ENCODE measurements around the gene GNA12. TPM values are rescaled to one million over a fixed set of nuclear protein-coding genes. Genes with fewer than 3 reads are reported as not detected.
A peak's percentile ranks its signal among the peaks of the same experiment; 100 is the strongest.

GNA12 gene
- total RNA-seq, 1 donor from 2014 or later: 34.7 TPM

- Mint-ChIP-seq H3K27me3 (ENCODE audit: insufficient read depth, low read depth) (peaks cover 47% of the 10 kb centered on the region), H3K4me1 (peaks cover 8% of the 10 kb centered on the region), H3K36me3 (no peaks in the 10 kb centered on the region), H3K27ac (no peak overlapping the region), H3K9me3 (peaks cover 2% of the 10 kb centered on the region), H3K4me3 (peak overlapping the region; percentile 4)
- no peak for DNase-seq (ENCODE audit: low spot score)
- peaks cover 50% of the 10 kb centered on the region for H3K27me3 ChIP-seq
- H3K9ac ChIP-seq: no peak overlapping the region
- no peak overlapping the region for H3K4me2 ChIP-seq
- no peak overlapping the region for H3K27ac ChIP-seq
- peaks cover 9% of the 10 kb centered on the region for H3F3A ChIP-seq (ENCODE audit: low read depth)
- no peak overlapping the region for H2AFZ ChIP-seq (replicated peaks)
- no peaks in the 10 kb centered on the region for H3K9me3 ChIP-seq (ENCODE audit: low read depth)
- H3K36me3 ChIP-seq: no peaks in the 10 kb centered on the region
- peaks cover 8% of the 10 kb centered on the region for H4K20me1 ChIP-seq (ENCODE audit: low read depth)
- no peak overlapping the region for H3K4me3 ChIP-seq
- H3K4me1 ChIP-seq: peaks cover 7% of the 10 kb centered on the region
- no peak for TF ChIP-seq EZH2phosphoT487 (IDR thresholded peaks at IDR 0.05)
- no peak for TF ChIP-seq EZH2 (IDR thresholded peaks at IDR 0.05)
- TF ChIP-seq CTCF (IDR thresholded peaks at IDR 0.05): no peak
- H3K79me2 ChIP-seq (ENCODE audit: low read depth): no peaks in the 10 kb centered on the region
Observed at GRCh38 chr7:2689951-2690705, 154.0 kb downstream of the GNA12 start.

GRCh38 chr7:2689343-2689847 is 154.7 kb downstream of the GNA12 start:
- no peak overlapping the region for H3K9ac ChIP-seq
- no peaks in the 10 kb centered on the region for H3K36me3 ChIP-seq
- no peak overlapping the region for H3K4me2 ChIP-seq
- H2AFZ ChIP-seq (replicated peaks): no peak overlapping the region
- no peak overlapping the region for H3K27ac Mint-ChIP-seq
- peaks cover 2% of the 10 kb centered on the region for H3K9me3 Mint-ChIP-seq
- H4K20me1 ChIP-seq (ENCODE audit: low read depth): peaks cover 8% of the 10 kb centered on the region
- no peak overlapping the region for H3K4me3 ChIP-seq
- no peak for TF ChIP-seq CTCF (IDR thresholded peaks at IDR 0.05)
- no peak for TF ChIP-seq EZH2 (IDR thresholded peaks at IDR 0.05)
- no peak for TF ChIP-seq EZH2phosphoT487 (IDR thresholded peaks at IDR 0.05)
- H3K4me1 Mint-ChIP-seq: peaks cover 8% of the 10 kb centered on the region
- peaks cover 47% of the 10 kb centered on the region for H3K27me3 Mint-ChIP-seq (ENCODE audit: insufficient read depth, low read depth)
- no peaks in the 10 kb centered on the region for H3K9me3 ChIP-seq (ENCODE audit: low read depth)
- peak overlapping the region; percentile 67 for H3K4me3 Mint-ChIP-seq
- peaks cover 7% of the 10 kb centered on the region for H3K4me1 ChIP-seq
- no peaks in the 10 kb centered on the region for H3K36me3 Mint-ChIP-seq
- H3K27me3 ChIP-seq: peaks cover 50% of the 10 kb centered on the region
- H3K27ac ChIP-seq: no peak overlapping the region
- no peaks in the 10 kb centered on the region for H3K79me2 ChIP-seq (ENCODE audit: low read depth)
- H3F3A ChIP-seq (ENCODE audit: low read depth): peaks cover 9% of the 10 kb centered on the region
- DNase-seq (ENCODE audit: low spot score): no peak

GRCh38 chr7:2688409-2689342 is 155.4 kb downstream of the GNA12 start:
- H3K79me2 ChIP-seq (ENCODE audit: low read depth): no peaks in the 10 kb centered on the region
- H3K36me3 ChIP-seq: no peaks in the 10 kb centered on the region
- TF ChIP-seq EZH2 (IDR thresholded peaks at IDR 0.05): peak; percentile 97
- no peak for TF ChIP-seq CTCF (IDR thresholded peaks at IDR 0.05)
- peak; percentile 91 for TF ChIP-seq EZH2phosphoT487 (IDR thresholded peaks at IDR 0.05)
- H3K4me3 ChIP-seq: peak overlapping the region; percentile 58
- Mint-ChIP-seq H3K9me3 (peaks cover 2% of the 10 kb centered on the region), H3K36me3 (no peaks in the 10 kb centered on the region), H3K27ac (no peak overlapping the region), H3K4me1 (peaks cover 8% of the 10 kb centered on the region), H3K27me3 (ENCODE audit: insufficient read depth, low read depth) (peaks cover 47% of the 10 kb centered on the region), H3K4me3 (peak overlapping the region; percentile 67)
- peaks cover 7% of the 10 kb centered on the region for H3K4me1 ChIP-seq
- peaks cover 8% of the 10 kb centered on the region for H4K20me1 ChIP-seq (ENCODE audit: low read depth)
- peaks cover 50% of the 10 kb centered on the region for H3K27me3 ChIP-seq
- peaks cover 9% of the 10 kb centered on the region for H3F3A ChIP-seq (ENCODE audit: low read depth)
- peak overlapping the region; percentile 61 for H2AFZ ChIP-seq (replicated peaks)
- no peak overlapping the region for H3K9ac ChIP-seq
- DNase-seq (ENCODE audit: low spot score): peak; percentile 51
- H3K27ac ChIP-seq: no peak overlapping the region
- H3K4me2 ChIP-seq: peak overlapping the region; percentile 85
- no peaks in the 10 kb centered on the region for H3K9me3 ChIP-seq (ENCODE audit: low read depth)

All from neural progenitor cell (in vitro differentiated cells).